GM21737 (cell line): Measurements from ENCODE around the gene TMEM255B.
A peak's percentile ranks its signal among the peaks of the same experiment; 100 is the strongest.
"Not testable (repeated sequence)": the region's sequence is repeated elsewhere in the genome, so short reads cannot be mapped to it uniquely, and the experiment has no call there.

Experiments
- ATAC-seq: cut with Tn5 transposase; IDR thresholded peaks from one replicate; pipeline ENCODE4 v1.9.1; 2021; ENCODE audit warnings: mild to moderate bottlenecking, moderate library complexity; ENCODE audit not compliant: unreplicated experiment

TMEM255B gene

DNA sequence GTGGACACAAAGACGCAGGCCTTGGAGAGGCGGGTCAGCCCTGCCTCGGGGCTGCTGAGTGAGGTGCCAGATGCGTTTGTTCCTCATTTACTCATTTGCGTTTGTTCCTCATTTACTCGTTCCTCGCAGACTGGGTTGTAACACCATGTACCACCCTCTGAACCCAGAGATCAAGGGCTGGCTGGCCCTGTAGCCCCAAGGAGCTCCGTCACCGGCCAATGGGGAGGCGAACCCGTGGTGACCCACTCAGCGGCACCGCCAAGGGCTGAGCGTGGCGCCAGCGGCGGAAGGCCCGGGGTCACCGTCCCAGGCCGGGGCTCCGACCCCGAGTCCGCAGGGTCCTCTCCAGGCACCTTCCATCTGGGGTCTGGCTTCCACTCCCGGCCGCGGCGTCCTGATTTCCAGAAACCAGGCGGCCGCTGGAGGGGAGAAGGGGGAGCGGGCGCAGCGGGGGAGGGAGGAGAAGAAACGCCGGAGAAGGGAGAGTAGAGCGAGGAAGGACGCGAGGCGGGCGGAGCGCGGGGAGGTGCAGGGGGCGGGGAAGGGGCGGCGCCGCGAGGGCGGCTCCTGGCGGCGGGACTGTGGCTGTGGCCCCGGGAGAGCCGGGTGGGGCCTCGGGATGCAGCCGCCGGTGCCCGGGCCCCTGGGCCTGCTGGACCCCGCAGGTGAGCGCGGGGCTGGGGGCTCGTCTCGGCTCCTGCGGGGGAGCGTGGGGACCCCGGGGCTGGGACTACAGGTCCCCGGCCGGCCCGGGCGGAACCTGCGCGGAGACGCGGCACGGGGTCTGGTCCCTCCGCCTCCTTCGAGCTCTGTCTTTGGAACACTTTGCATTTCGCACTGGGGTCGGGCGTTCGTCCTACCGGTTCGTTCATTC is at the start of gene TMEM255B:
Gene TMEM255B, plus strand, starts transcription at position 576 of the 874 bp plus-strand sequence. Its CDS starts 44 bp downstream, at position 620.
- peak; percentile 93 for ATAC-seq

DNA sequence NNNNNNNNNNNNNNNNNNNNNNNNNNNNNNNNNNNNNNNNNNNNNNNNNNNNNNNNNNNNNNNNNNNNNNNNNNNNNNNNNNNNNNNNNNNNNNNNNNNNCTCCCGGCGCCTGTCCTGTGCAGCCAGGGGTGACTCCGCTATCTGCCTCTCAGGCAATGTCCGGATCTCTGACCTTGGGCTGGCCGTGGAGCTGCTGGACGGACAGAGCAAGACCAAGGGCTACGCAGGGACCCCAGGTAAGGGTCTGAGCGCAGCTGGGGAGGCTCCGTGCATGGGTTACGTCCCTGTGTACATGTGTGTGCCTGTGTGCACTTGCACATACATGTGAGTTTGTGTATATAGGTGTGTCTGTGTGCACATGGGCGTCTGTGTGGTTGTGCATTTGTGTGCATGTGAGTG is 36.1 kb upstream of the TMEM255B start:
- no peak for ATAC-seq

DNA sequence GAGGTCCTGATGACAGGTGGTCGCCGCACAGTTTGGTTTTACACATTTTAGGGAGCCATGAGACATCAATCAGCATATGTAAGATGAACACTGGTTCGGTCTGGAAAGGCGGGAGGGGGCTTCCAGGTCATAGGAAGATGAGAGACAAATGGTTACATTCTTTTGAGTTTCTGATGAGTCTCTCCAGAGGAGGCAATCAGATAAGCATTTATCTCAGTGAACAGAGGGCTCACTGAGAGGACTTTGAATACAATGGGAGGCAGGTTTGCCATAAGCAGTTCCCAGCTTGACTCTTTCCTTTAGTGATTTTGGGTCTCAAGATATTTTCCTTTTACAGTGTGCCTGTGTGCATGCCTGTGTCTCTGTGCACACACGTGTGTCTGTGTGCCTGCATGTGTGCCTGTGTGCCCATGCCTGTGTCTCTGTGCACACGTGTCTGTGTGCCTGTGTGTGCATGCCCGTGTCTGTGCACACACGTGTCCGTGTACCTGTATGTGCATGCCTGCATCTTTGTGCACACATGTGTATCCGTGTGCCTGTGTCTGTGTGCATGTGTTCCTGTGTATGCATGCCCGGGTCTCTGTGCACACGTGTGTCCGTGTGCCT is 35.5 kb upstream of the TMEM255B start:
- no peak for ATAC-seq

DNA sequence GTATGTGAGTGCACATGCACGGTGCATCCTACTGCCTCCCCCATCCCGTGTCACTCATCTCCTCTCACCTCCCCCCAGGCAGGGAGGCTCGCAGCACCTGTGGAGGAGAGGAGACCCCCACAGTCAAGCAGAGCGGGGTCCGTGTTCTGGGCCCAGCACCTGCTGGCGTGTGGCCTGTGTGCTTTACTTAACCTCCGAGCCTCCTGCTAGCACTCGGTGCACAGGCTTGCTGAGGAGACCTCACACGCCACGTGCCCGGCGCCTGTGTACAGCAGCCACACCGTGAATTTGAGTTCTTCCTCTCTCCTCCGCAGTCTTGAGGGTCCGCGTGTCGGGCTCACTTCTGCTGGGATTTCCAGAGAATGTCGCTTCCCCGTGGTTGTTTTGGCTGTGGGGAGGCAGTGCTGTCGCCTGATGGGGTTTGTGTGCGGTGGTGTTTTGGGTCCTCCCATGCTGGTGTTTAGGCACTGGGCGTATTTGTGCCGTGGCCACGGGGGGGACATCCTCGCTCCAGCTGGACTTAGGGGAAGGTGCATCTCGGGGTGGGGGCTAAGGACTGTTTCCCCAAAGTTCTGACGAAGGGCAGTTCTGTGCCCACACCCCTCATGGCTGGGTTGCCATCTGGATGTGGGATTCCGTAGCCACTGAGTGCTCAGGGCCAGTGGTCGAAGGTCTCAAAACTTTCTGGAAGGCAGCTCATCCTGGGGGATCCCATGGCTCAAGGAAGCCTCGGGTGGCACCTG is 34.8 kb upstream of the TMEM255B start:
- no peak for ATAC-seq

DNA sequence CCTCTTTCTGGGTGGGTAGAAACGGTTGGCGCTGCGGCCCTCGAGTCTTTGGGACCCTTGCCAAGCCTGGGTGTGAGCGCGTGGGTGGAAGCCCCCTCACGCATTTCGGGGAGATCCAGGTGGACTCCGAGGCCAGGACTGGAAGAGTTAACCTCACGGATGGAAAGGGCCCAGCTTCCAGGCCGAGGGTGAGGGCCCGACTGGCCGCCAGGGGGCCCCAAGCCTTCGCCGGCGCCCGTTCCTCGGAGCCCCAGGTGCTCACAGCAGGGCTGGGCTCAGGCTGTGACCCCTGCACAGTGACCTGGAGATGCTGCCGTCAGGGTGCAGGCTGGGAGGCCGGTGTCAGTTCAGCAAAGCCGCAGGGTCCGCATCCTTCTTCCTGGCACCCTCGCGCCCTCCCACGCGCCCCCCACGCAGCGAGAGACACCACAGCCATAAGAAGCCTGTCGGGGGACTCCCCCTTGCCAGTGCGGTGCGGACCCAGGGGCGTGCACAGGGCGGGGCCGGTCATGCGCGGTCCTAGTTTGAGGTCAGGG is 34.2 kb upstream of the TMEM255B start:
- peak; percentile 83 for ATAC-seq

DNA sequence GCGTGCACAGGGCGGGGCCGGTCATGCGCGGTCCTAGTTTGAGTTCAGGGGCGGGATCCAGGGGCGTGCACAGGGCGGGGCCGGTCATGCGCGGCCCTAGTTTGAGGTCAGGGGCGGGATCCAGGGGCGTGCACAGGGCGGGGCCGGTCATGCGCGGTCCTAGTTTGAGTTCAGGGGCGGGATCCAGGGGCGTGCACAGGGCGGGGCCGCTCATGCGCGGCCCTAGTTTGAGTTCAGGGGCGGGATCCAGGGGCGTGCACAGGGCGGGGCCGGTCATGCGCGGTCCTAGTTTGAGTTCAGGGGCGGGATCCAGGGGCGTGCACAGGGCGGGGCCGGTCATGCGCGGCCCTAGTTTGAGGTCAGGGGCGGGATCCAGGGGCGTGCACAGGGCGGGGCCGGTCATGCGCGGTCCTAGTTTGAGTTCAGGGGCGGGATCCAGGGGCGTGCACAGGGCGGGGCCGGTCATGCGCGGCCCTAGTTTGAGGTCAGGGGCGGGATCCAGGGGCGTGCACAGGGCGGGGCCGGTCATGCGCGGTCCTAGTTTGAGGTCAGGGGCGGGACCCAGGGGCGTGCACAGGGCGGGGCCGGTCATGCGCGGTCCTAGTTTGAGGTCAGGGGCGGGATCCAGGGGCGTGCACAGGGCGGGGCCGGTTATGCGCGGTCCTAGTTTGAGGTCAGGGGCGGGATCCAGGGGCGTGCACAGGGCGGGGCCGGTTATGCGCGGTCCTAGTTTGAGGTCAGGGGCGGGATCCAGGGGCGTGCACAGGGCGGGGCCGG is 33.5 kb upstream of the TMEM255B start:
- ATAC-seq = not testable (repeated sequence)

DNA sequence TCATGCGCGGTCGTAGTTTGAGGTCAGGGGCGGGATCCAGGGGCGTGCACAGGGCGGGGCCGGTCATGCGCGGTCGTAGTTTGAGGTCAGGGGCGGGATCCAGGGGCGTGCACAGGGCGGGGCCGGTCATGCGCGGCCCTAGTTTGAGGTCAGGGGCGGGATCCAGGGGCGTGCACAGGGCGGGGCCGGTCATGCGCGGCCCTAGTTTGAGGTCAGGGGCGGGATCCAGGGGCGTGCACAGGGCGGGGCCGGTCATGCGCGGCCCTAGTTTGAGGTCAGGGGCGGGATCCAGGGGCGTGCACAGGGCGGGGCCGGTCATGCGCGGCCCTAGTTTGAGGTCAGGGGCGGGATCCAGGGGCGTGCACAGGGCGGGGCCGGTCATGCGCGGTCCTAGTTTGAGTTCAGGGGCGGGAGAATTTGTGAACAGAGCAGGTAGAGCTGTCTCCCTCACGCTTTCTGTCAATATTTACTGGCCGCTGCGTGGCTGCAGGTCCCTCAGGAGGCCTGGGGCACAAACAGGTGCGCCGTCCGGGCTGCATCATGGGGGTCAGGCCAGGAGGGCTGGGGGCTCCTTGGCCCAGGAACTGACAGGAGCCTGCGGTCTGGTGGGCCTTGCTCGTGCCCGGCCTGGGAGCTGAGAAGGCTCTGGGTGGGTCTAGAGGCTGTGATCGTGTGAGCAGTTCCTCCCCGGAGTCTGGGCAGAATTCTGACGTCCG is 32.8 kb upstream of the TMEM255B start:
- not testable (repeated sequence) for ATAC-seq

DNA sequence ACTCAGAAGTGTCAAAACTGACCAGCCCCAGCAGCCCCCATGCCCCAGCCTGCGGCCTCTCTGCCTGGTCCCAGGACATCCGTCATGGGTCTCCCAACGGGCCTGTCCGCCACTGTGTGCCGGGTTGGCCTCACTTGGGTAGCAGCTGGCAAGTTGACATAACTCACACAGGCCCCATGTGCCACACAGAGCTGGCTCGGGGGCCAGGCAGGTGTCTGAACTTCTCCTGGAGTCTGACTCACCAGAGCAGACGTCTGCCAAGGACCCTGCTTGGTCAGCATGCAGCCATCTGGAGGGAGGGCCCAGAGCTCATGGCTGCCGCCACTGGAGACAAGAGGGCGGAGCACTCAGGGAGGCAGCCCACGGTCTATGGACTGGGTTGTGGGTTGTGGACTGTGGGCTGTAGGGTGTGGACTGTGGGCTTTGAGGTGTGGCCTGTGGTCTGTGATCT is 32.0 kb upstream of the TMEM255B start:
- ATAC-seq = no peak

DNA sequence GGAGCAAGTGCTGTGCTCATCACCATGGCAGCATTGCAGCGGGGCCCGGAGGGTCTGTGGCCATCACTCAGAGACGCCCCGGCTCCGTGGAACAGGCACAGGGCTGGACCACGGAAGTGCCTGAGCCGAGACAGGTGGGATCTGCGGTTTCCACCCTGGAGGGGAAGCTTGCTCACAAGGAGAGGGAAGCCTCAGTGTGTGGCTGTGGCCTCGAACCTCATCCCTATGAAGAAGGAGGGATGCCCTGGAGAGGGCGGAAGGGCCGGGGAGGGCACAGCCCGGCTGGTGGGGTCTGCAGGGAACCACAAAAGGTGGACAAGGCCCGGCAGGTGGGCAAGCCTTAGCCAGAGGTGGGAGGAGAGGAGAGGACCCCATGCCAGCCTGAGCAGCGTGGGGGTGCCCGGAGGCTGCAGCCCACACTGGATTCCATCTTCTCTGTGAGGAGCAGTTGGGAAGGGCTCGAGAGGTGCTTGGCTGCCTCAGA is 30.4 kb upstream of the TMEM255B start:
- ATAC-seq = no peak

DNA sequence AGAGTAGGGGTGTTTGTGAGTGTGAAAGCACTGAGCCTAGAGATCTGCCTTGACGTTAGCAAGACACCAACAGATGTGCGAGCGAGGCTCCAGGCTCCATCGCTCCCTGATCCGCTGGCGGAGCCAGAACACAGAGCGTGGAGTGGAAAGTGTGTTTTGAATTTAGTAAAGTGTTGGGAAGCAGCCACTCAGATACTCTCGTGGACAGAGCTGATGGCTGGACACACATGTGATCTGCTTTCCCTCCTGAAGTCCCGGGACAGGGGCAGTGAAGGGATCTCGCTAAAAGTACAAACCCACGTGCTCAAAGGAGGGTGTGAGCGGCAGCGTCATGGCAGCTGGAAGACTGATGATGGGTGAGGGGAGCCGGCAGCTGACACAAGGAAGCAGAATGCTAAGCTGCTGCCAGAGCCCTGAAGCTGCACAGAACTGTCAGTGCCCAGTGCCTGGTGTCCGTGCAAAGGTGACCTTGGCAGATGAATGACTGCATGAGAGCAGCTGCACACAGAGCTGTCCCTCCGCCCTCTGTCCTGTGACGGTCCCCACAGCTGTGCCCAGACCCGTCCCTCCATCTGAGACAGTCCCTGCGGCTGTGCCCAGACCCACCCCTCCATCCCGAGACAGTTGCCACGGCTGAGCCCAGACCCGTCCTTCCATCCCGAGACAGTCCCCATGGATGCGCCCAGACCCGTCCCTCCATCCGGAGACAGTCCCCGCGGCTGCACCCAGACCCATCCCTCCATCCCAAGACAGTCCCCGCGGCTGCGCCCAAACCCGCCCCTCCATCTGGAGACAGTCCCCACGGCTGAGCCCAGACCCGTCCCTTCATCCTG is 29.6 kb upstream of the TMEM255B start:
- ATAC-seq = no peak

DNA sequence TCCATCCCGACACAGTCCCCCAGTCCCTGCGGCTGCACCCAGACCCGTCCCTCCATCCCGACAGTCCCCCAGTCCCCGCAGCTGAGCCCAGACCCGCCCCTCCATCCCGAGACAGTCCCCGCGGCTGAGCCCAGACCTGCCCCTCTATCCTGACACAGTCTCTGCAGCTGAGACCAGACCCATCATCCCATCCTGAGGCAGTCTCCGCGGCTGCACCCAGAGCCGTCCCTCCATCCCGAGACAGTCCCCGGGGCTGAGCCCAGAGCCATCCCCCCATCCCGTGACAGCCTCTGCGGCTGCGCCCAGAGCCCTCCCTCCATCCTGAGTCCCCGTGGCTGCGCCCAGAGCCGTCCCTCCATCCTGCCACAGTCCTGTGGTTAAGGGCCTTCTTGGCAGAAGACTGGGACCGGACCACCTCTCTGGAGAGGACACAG is 28.8 kb upstream of the TMEM255B start:
- ATAC-seq = no peak

DNA sequence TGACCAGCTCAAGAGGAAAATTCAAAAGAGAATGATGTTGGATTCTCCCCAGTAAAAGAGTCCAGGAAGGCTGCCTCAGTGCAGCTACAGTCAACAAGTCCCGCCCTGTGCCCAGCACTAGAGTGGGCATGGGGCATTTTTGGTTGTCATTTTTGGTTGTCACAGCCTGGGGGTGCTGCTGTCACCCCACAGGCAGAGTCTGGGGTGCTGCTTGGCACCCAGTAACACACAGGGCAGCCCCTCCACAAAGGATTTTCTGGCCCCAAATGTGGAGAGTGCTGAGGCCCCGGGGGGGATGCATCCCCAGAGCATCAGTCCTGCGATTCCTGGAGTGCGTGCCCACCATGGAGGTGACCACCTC is 28.2 kb upstream of the TMEM255B start:
- ATAC-seq = no peak

DNA sequence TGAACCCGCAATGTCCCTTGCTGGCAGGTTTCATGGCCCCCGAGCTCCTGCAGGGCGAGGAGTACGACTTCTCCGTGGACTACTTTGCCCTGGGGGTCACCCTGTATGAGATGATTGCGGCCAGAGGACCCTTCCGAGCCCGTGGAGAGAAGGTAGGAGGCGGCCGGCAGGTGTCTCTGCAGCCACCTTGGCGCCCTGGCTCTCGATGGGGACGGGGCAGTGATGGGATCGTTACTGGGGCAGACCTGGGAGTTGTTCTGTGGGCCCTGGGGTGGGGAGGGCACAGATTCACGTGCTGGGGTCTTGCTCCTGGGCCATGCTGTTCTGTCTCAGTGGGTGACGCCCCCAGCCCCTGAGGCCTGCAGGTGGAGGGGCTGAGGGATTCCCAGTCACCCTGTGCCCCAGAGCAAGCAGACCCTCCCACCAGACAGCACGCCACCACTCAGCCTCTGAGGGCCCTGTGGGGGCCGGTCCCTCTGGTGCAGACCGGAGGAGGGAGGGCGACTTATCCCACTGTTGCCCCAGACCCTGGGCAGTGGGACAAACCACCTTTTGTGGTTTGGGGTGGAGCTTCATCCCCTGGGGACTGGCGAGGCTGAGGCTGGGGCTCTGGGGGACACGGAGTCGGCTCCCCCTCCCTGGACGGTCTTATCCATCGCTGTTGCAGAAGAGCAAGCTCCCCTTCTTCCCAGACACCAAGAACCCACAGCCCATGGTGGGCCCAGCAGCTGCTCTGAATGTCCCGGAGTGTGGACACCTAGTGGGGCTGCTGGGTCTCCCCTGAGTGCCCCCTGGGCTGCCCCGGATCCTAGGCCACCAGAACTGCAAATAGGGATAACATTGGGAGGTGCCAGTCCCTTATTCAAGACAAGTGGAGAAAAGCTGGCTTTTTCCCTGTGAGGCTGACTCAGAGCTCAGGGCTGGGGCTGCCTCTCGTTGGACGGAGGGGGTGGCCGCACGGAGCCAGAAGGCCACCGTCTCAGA is 27.5 kb upstream of the TMEM255B start:
- ATAC-seq = no peak

DNA sequence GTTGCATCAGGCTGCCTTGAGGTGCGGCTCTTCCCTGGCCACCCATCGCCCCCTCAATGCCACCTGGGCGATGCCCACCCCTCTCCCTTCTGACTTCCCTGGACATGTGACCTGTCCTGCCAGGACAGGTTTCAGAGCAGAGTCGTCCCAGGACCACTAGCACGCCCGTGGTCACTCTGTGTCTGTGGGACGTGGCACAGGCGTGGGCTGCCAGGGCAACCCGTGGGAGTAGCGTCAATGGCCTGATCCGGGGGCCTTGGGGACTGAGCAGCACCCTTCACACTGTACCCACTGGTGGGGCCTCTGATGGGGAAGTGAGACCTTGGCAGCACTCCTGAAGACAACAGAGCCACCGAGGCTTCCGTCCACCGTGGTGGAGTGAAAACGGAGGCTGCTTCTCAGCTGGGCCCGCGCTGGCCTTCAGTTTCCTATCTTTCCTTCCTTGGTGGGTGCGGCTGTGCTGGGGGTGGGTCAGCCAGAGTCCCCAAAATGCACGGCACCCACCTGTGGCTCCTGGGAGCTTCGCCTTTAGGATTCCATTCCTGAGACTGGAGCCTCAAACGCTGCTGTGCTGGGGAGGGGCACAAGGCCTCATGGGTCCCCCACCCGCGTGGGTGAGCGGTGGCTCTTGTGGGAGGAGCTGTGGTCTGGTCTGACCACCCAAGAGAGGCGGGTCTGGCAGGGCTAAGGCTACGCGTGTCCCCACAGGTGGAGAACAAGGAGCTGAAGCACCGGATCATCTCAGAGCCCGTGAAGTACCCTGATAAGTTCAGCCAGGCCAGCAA is 26.7 kb upstream of the TMEM255B start:
- ATAC-seq = no peak

DNA sequence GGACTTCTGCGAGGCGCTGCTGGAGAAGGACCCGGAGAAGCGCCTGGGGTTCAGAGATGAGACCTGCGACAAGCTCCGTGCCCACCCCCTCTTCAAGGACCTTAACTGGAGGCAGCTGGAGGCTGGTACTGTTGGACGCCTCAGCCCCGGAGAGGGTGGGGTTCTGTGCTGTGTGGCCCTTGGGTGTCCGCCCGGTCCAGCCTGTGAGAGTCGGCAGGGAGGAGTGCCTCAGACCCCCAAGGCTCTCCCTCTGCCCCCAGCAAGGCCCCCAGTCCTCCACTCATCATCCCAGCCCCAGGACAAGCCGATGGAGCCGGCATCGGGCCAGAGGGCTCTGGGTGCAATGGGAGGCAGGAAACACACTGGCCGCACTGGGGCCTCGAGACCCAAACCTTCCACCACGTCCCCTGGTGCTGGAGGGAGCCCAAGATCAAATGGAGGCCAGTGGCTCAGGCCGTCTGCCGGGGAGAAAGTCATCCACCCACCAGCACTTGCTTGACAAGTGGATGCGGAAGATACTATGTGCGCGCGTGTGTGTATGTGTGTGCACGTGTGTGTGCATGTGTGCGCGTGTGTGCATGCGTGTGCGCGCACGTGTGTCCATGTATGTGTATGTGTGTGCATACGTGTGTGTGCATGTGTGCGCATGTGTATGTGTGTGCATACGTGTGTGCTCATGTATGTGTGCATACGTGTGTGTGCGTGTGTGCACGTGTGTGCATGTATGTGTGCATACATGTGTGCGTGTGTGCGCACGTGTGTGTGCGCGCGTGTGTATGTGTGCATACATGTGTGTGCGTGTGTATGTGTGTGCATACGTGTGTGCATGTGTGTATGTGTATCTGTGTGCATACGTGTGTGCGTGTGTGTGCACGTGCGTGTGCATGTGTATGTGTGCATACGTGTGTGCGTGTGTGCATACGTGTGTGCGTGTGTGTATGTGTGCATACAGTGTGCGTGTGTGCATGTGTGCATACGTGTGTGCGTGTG is 25.8 kb upstream of the TMEM255B start:
- ATAC-seq = no peak
